Right lobe of liver (tissue), 6 donors: ENCODE measurements around the gene TMEM143. TPM values are rescaled to one million over a fixed set of nuclear protein-coding genes. Genes with fewer than 3 reads are reported as not detected.

Experiments
- ATAC-seq, 4 donors: fragments of 200-7000 bp; cut with Tn5 transposase; one replicate each; pipeline ENCODE4 v1.9.1; 2020; ENCODE audit warnings: mild to moderate bottlenecking in 4 of 4, moderate library complexity in 4 of 4
- DNase-seq, 3 donors: peaks; one replicate each; pipeline ENCODE4 v3.0.0-alpha.2; 2020
- H3K27ac ChIP-seq, 3 donors: fragments of 200-600 bp; one replicate each; pipeline ENCODE4 v1.8.0; 2022
- H3K27me3 ChIP-seq, 2 donors: fragments of 200-600 bp; one replicate each; pipeline ENCODE4 v1.8.0; 2022
- H3K36me3 ChIP-seq, 4 donors: fragments of 200-600 bp; sonication (generic) in 1 of 4; one replicate each; pipeline versions ENCODE4 v1.5.1 to v1.8.0; 2017 to 2022; ENCODE audit warnings: control low read depth in 1 of 4
- H3K4me1 ChIP-seq, 4 donors: fragments of 200-600 bp; sonication (generic) in 1 of 4; one replicate each; pipeline versions ENCODE4 v1.5.1 to v1.8.0; 2017 to 2022; ENCODE audit warnings: control low read depth in 1 of 4
- H3K4me3 ChIP-seq, 3 donors: fragments of 200-600 bp; one replicate each; pipeline ENCODE4 v1.8.0; 2022
- H3K9me3 ChIP-seq, 4 donors: fragments of 200-600 bp; sonication (generic) in 1 of 4; one replicate each; pipeline versions ENCODE4 v1.5.1 to v1.8.0; 2017 to 2022; ENCODE audit warnings: control low read depth in 1 of 4
- CTCF ChIP-seq, 4 donors: fragments of 200-600 bp in 3 of 4; fragments of 450-650 bp in 1 of 4; IDR thresholded peaks; one replicate each; pipeline versions ENCODE4 v1.5.1 to v1.8.0; 2016 to 2022; ENCODE audit warnings: antibody characterized with exemption in 4 of 4, mild to moderate bottlenecking in 2 of 4
- POLR2A ChIP-seq: fragments of 450-650 bp; IDR thresholded peaks from one replicate; pipeline ENCODE4 v1.6.1; 2017; ENCODE audit warnings: antibody characterized with exemption, mild to moderate bottlenecking
- WGBS: methylation state at CpG from one replicate; pipeline ENCODE4 v1.1.6; 2018; ENCODE audit warnings: low coverage, low lambda C conversion rate; ENCODE audit not compliant: insufficient coverage; ENCODE audit errors: missing lambda C conversion rate; 5-methylcytosine and 5-hydroxymethylcytosine counted together
- intact Hi-C, 2 donors: fragments of 100-400 bp; cut with DNase I; formaldehyde crosslinking; loops; one replicate each; pipeline versions ENCODE4 v1.11.2 to v1.14.1; 2022
- total RNA-seq, 6 experiments: library from RNA; depleted of rRNA in 2 of 6; stranded (reverse); fragments of >200 nt in 2 of 6; fragmentation: NEBNext Ultra II Directional in 3 of 6; extraction: Animal tissue kit (Norgen Biotek cat#: 25700) in 3 of 6; gene quantifications; one replicate each; pipeline versions ENCODE4 v1.1.0 to v1.2.4, GENCODE V29; 2016 to 2023
- donor health status: DM: no; HTN: yes; CAD: no.
- donor health status: DM: no; HTN: no; CAD: no.
- donor health status: DM: no; HTN: no; CAD: no.
- donor health status: DM: no; HTN: yes; CAD: no.
- donor health status: DM: no; HTN: yes; CAD: no.

TMEM143 gene
- total RNA-seq, 6 experiments from 2014 or later, result 6.5 to 15.1 (median 9.8) TPM

- no peaks in the 10 kb centered on the region for H3K27me3 ChIP-seq
- intact Hi-C loops, result no loop called here
- H3K27ac ChIP-seq, result no peak overlapping the region
- ATAC-seq, result peak; percentile 77 to 86 (median 82)
- no peaks in the 10 kb centered on the region for H3K4me1 ChIP-seq
- H3K36me3 ChIP-seq, result no peaks in the 10 kb centered on the region
- no peaks in the 10 kb centered on the region for H3K9me3 ChIP-seq
- TF ChIP-seq POLR2A (no peak), CTCF (IDR thresholded peaks at IDR 0.05) (peak; percentile 54 to 80 (median 68))
- H3K4me3 ChIP-seq, result no peak overlapping the region
- peak; percentile 71 to 73 (median 72) for DNase-seq
- WGBS, result 61% methylated on average over 5 of the region's 8 CpGs
Measured at GRCh38 chr19:48351341-48351752, 12.4 kb downstream of the TMEM143 start.

GRCh38 chr19:48350856-48351255 lies 12.9 kb downstream of the TMEM143 start:
- no peak for DNase-seq
- Histone ChIP-seq H3K9me3 (no peaks in the 10 kb centered on the region), H3K27me3 (no peaks in the 10 kb centered on the region), H3K4me1 (no peaks in the 10 kb centered on the region), H3K4me3 (no peak overlapping the region), H3K36me3 (no peaks in the 10 kb centered on the region), H3K27ac (no peak overlapping the region)
- no peak for ATAC-seq
- WGBS, result no CpG with 5 or more reads among the region's 5 CpGs
- intact Hi-C loops, result no loop called here
- TF ChIP-seq POLR2A (no peak), CTCF (IDR thresholded peaks at IDR 0.05) (no peak)

- Histone ChIP-seq H3K36me3 (no peaks in the 10 kb centered on the region), H3K27ac (no peak overlapping the region), H3K4me1 (no peaks in the 10 kb centered on the region), H3K9me3 (no peaks in the 10 kb centered on the region), H3K27me3 (no peaks in the 10 kb centered on the region), H3K4me3 (no peak overlapping the region)
- no peak for ATAC-seq
- WGBS, result 92% methylated on average over 2 of the region's 7 CpGs
- intact Hi-C loops, result no loop called here
- TF ChIP-seq POLR2A (no peak), CTCF (IDR thresholded peaks at IDR 0.05) (no peak)
- DNase-seq, result no peak
Measured at GRCh38 chr19:48348737-48349136, 15.0 kb downstream of the TMEM143 start.

- no peaks in the 10 kb centered on the region for H3K9me3 ChIP-seq
- DNase-seq (peak in 1 of 3 donors; percentile 63), ATAC-seq (peak; percentile 41 to 83 (median 56))
- no peak overlapping the region for H3K27ac ChIP-seq
- intact Hi-C loops, result no loop called here
- no peak overlapping the region for H3K4me3 ChIP-seq
- WGBS, result 13% methylated on average over 3 of the region's 5 CpGs
- no peaks in the 10 kb centered on the region for H3K36me3 ChIP-seq
- no peaks in the 10 kb centered on the region for H3K27me3 ChIP-seq
- H3K4me1 ChIP-seq, result no peaks in the 10 kb centered on the region
- TF ChIP-seq CTCF (IDR thresholded peaks at IDR 0.05), result no peak
- no peak for TF ChIP-seq POLR2A
Measured at GRCh38 chr19:48348045-48348444, 15.7 kb downstream of the TMEM143 start.

GRCh38 chr19:48346191-48346590 lies 17.5 kb downstream of the TMEM143 start:
- intact Hi-C loops, result no loop called here
- Histone ChIP-seq H3K9me3 (no peaks in the 10 kb centered on the region), H3K27me3 (no peaks in the 10 kb centered on the region), H3K4me3 (no peak overlapping the region), H3K4me1 (no peaks in the 10 kb centered on the region), H3K36me3 (no peaks in the 10 kb centered on the region), H3K27ac (no peak overlapping the region)
- WGBS, result no CpG with 5 or more reads among the region's 2 CpGs
- ATAC-seq, result no peak
- no peak for DNase-seq
- TF ChIP-seq POLR2A, result no peak
- TF ChIP-seq CTCF (IDR thresholded peaks at IDR 0.05), result no peak
